HepG2 (cell line): ENCODE data around the gene NOVA2. TPM values are rescaled to one million over a fixed set of nuclear protein-coding genes. Genes with fewer than 3 reads are reported as not detected.

Source experiments
- CTCF ChIP-seq: sonication (generic); formaldehyde crosslinking; IDR thresholded peaks from 2 replicates; pipeline ENCODE4 v1.5.0; 2020; ENCODE audit warnings: mild to moderate bottlenecking, missing genetic modification reagents, moderate library complexity
- KDM2A ChIP-seq: sonication (generic); formaldehyde crosslinking; IDR thresholded peaks from 2 replicates; pipeline ENCODE4 v1.4.0; 2020; ENCODE audit warnings: low read depth, missing genetic modification reagents, borderline replicate concordance
- RAD21 ChIP-seq: fragments of 450-650 bp; formaldehyde crosslinking; IDR thresholded peaks from 2 replicates; pipeline ENCODE4 v1.5.0; 2020; ENCODE audit warnings: mild to moderate bottlenecking
- RXRA ChIP-seq: sonication (generic); formaldehyde crosslinking; IDR thresholded peaks from 2 replicates; pipeline ENCODE4 v1.5.1; 2020; ENCODE audit warnings: missing genetic modification reagents
- TFAP4 ChIP-seq: sonication (generic); IDR thresholded peaks from 2 replicates; pipeline ENCODE4 v1.6.1; 2016; ENCODE audit warnings: low read depth, borderline replicate concordance
- ZBTB14 ChIP-seq: sonication (generic); formaldehyde crosslinking; IDR thresholded peaks from 2 replicates; pipeline ENCODE4 v1.4.0; 2020; ENCODE audit warnings: missing genetic modification reagents
- ZBTB33 ChIP-seq: sonication (generic); formaldehyde crosslinking; IDR thresholded peaks from 2 replicates; pipeline ENCODE4 v1.4.0; 2020; ENCODE audit warnings: missing genetic modification reagents
- ZBTB4 ChIP-seq: sonication (generic); formaldehyde crosslinking; IDR thresholded peaks from 2 replicates; pipeline ENCODE4 v1.4.0; 2020; ENCODE audit warnings: missing genetic modification reagents, mild to moderate bottlenecking, borderline replicate concordance
- ZNF350 ChIP-seq: sonication (generic); formaldehyde crosslinking; IDR thresholded peaks from 2 replicates; pipeline ENCODE4 v1.4.0; 2020; ENCODE audit warnings: mild to moderate bottlenecking, low read depth, missing genetic modification reagents, borderline replicate concordance
- ZNF687 ChIP-seq: sonication (generic); formaldehyde crosslinking; IDR thresholded peaks from 2 replicates; pipeline ENCODE4 v1.5.1; 2020; ENCODE audit warnings: mild to moderate bottlenecking, missing genetic modification reagents, moderate library complexity
- polyA plus RNA-seq, 8 experiments: library from polyadenylated mRNA; depleted of rRNA in 3 of 8; stranded (reverse) in 7 of 8; unstranded in 1 of 8; fragments of >200 nt; fragmentation: Illumina TruSeq in 4 of 8; extraction: Trizol in 4 of 8; gene quantifications; 2 replicates each; pipeline versions ENCODE4 v1.2.1 to v1.2.3, GENCODE V29; 2011 to 2016; ENCODE audit warnings: low read depth in 4 of 8, missing spikeins in 1 of 8, mixed read lengths in 1 of 8; ENCODE audit not compliant: insufficient read depth in 1 of 8
- total RNA-seq, 5 experiments: library from RNA; depleted of rRNA; stranded (reverse); fragments of >200 nt; fragmentation: Illumina TruSeq; extraction: Trizol; gene quantifications; 2 replicates each; pipeline ENCODE4 v1.2.3, GENCODE V29; 2016; ENCODE audit warnings: low read depth in 1 of 5

The NOVA2 gene
- total and polyA plus RNA-seq, 2 of the 13 experiments (the other 11 are each of a cell fraction or from before 2014, with no cell fraction given), result not detected

- TF ChIP-seq RAD21, result peak; percentile 20; the same call in 1 of the 2 replicates
- TF ChIP-seq ZBTB4 (CRISPR knock-in tag), result 0 out of 2 replicates have a peak, but pooled peaks have one; percentile 58
- TF ChIP-seq ZBTB14 (CRISPR knock-in tag), result peak; percentile 72
- TF ChIP-seq ZBTB33 (CRISPR knock-in tag), result peak; percentile 91
- TF ChIP-seq ZNF350 (CRISPR knock-in tag), result no peak
- peak; percentile 80 for TF ChIP-seq CTCF
- TF ChIP-seq ZNF687 (CRISPR knock-in tag), result peak; percentile 38; the same call in 1 of the 2 replicates
- 0 out of 2 replicates have a peak, but pooled peaks have one; percentile 26 for TF ChIP-seq RXRA (CRISPR knock-in tag)
- TF ChIP-seq KDM2A (CRISPR knock-in tag), result no peak
- 0 out of 2 replicates have a peak, but pooled peaks have one; percentile 20 for TF ChIP-seq TFAP4
Observed at GRCh38 chr19:46009530-46010510, 36.2 kb upstream of the NOVA2 start (continued).
